IgD-negative memory B cell (primary cell): Measurements from ENCODE around the gene YLPM1. TPM values are rescaled to one million over a fixed set of nuclear protein-coding genes. Genes with fewer than 3 reads are reported as not detected.

Experiments
- H3K27ac Mint-ChIP-seq, 3 donors: one replicate each; pipeline ENCODE4 v1.8.0; 2020 to 2022; ENCODE audit warnings: mild to moderate bottlenecking in 3 of 3, mixed read lengths in 3 of 3, moderate library complexity in 1 of 3
- H3K27me3 Mint-ChIP-seq: one replicate; pipeline ENCODE4 v1.8.0; 2021; ENCODE audit warnings: mixed read lengths
- H3K36me3 Mint-ChIP-seq: one replicate; pipeline ENCODE4 v1.8.0; 2020; ENCODE audit warnings: mild to moderate bottlenecking, mixed read lengths
- H3K4me1 Mint-ChIP-seq, 3 donors: one replicate each; pipeline ENCODE4 v1.8.0; 2020 to 2022; ENCODE audit warnings: mixed read lengths in 3 of 3, mild to moderate bottlenecking in 1 of 3
- H3K4me3 Mint-ChIP-seq, 4 donors: one replicate each; pipeline ENCODE4 v1.8.0; 2020 to 2022; ENCODE audit warnings: mild to moderate bottlenecking in 4 of 4, mixed read lengths in 4 of 4, moderate library complexity in 3 of 4
- H3K9me3 Mint-ChIP-seq, 3 donors: one replicate each; pipeline ENCODE4 v1.8.0; 2020 to 2021; ENCODE audit warnings: mixed read lengths in 3 of 3, mild to moderate bottlenecking in 1 of 3
- polyA plus RNA-seq: library from polyadenylated mRNA; unstranded; fragments of 300-500 nt; fragmentation: Illumina TruSeq; gene quantifications from one replicate; pipeline ENCODE4 v1.2.3, GENCODE V29; 2021

The YLPM1 gene
- polyA plus RNA-seq, 1 donor from 2014 or later, result 15.6 TPM

GRCh38 chr14:74763803-74764531, 851 bp downstream of the YLPM1 start:
- Mint-ChIP-seq H3K36me3 (no peaks in the 10 kb centered on the region), H3K4me1 (peaks cover 40 to 45% (median 45%) of the 10 kb centered on the region in 3 donors), H3K27me3 (no peaks in the 10 kb centered on the region), H3K9me3 (no peaks in the 10 kb centered on the region), H3K27ac (peak overlapping the region; percentile 21 to 97 (median 43)), H3K4me3 (peak overlapping the region; percentile 85 to 97 (median 93))

- H3K27ac Mint-ChIP-seq, result peak overlapping the region; percentile 2 to 43 (median 20)
- H3K4me3 Mint-ChIP-seq, result peak overlapping the region; percentile 52 to 96 (median 88)
- H3K9me3 Mint-ChIP-seq, result no peaks in the 10 kb centered on the region
- H3K36me3 Mint-ChIP-seq, result peaks cover 2% of the 10 kb centered on the region
- no peaks in the 10 kb centered on the region for H3K27me3 Mint-ChIP-seq
- H3K4me1 Mint-ChIP-seq, result peaks cover 44 to 47% (median 46%) of the 10 kb centered on the region in 3 donors
Observed at GRCh38 chr14:74765721-74766120, 2.6 kb downstream of the YLPM1 start.

- Mint-ChIP-seq H3K4me1 (peaks cover 28 to 35% (median 34%) of the 10 kb centered on the region in 3 donors), H3K4me3 (no peak overlapping the region), H3K36me3 (peaks cover 5% of the 10 kb centered on the region), H3K9me3 (no peaks in the 10 kb centered on the region), H3K27ac (peak overlapping the region in 1 of 3 donors; percentile 28), H3K27me3 (no peaks in the 10 kb centered on the region)
Observed at GRCh38 chr14:74771399-74771798, 8.3 kb downstream of the YLPM1 start.

- peaks cover 9% of the 10 kb centered on the region for H3K36me3 Mint-ChIP-seq
- no peak overlapping the region for H3K4me3 Mint-ChIP-seq
- H3K9me3 Mint-ChIP-seq, result no peaks in the 10 kb centered on the region
- H3K27ac Mint-ChIP-seq, result peak overlapping the region in 2 of 3 donors; percentile 78 to 82
- H3K4me1 Mint-ChIP-seq, result peaks cover 0 to 5% (median 5%) of the 10 kb centered on the region in 3 donors
- no peaks in the 10 kb centered on the region for H3K27me3 Mint-ChIP-seq
Observed at GRCh38 chr14:74784634-74785033, 21.5 kb downstream of the YLPM1 start.

- no peaks in the 10 kb centered on the region for H3K27me3 Mint-ChIP-seq
- H3K4me3 Mint-ChIP-seq, result no peak overlapping the region
Observed at GRCh38 chr14:74785056-74785613, 22.0 kb downstream of the YLPM1 start.

GRCh38 chr14:74786796-74787315, 23.7 kb downstream of the YLPM1 start:
- Mint-ChIP-seq H3K27ac (peak overlapping the region in 1 of 3 donors; percentile 37), H3K4me3 (no peak overlapping the region), H3K36me3 (peaks cover 5% of the 10 kb centered on the region), H3K27me3 (no peaks in the 10 kb centered on the region), H3K9me3 (no peaks in the 10 kb centered on the region), H3K4me1 (peaks cover under 1 to 7% (median 7%) of the 10 kb centered on the region in 3 donors)

More at GRCh38 chr14:74785056-74785613, 22.0 kb downstream of the YLPM1 start:
- peaks cover 9% of the 10 kb centered on the region for H3K36me3 Mint-ChIP-seq
- peak overlapping the region in 2 of 3 donors; percentile 78 to 82 for H3K27ac Mint-ChIP-seq
- peaks cover 0 to 5% (median 5%) of the 10 kb centered on the region in 3 donors for H3K4me1 Mint-ChIP-seq
- no peaks in the 10 kb centered on the region for H3K9me3 Mint-ChIP-seq

GRCh38 chr14:74792249-74793039, 29.3 kb downstream of the YLPM1 start:
- Mint-ChIP-seq H3K4me1 (peaks cover 32 to 38% (median 35%) of the 10 kb centered on the region in 3 donors), H3K4me3 (peak overlapping the region; percentile 5 to 90 (median 58)), H3K9me3 (no peaks in the 10 kb centered on the region), H3K27ac (peak overlapping the region; percentile 2 to 93 (median 72)), H3K36me3 (peaks cover 13% of the 10 kb centered on the region), H3K27me3 (no peaks in the 10 kb centered on the region)

GRCh38 chr14:74793506-74794155, 30.5 kb downstream of the YLPM1 start:
- Mint-ChIP-seq H3K27ac (peak overlapping the region in 2 of 3 donors; percentile 10 to 93), H3K4me3 (peak overlapping the region in 3 of 4 donors; percentile 5 to 90 (median 71)), H3K36me3 (peaks cover 10% of the 10 kb centered on the region), H3K4me1 (peaks cover 32 to 38% (median 35%) of the 10 kb centered on the region in 3 donors), H3K9me3 (no peaks in the 10 kb centered on the region), H3K27me3 (no peaks in the 10 kb centered on the region)

GRCh38 chr14:74794947-74795346, 31.8 kb downstream of the YLPM1 start:
- Mint-ChIP-seq H3K9me3 (no peaks in the 10 kb centered on the region), H3K4me1 (peaks cover 33 to 38% (median 37%) of the 10 kb centered on the region in 3 donors), H3K27ac (no peak overlapping the region), H3K36me3 (peaks cover 8% of the 10 kb centered on the region), H3K4me3 (no peak overlapping the region), H3K27me3 (no peaks in the 10 kb centered on the region)

GRCh38 chr14:74799765-74800164, 36.6 kb downstream of the YLPM1 start:
- Mint-ChIP-seq H3K27me3 (no peaks in the 10 kb centered on the region), H3K4me3 (no peak overlapping the region), H3K36me3 (peaks cover 3% of the 10 kb centered on the region), H3K27ac (no peak overlapping the region), H3K4me1 (peaks cover 6 to 15% (median 9%) of the 10 kb centered on the region in 3 donors), H3K9me3 (no peaks in the 10 kb centered on the region)

GRCh38 chr14:74800780-74801179, 37.7 kb downstream of the YLPM1 start:
- Mint-ChIP-seq H3K4me3 (no peak overlapping the region), H3K27ac (no peak overlapping the region), H3K36me3 (no peaks in the 10 kb centered on the region), H3K27me3 (no peaks in the 10 kb centered on the region), H3K9me3 (no peaks in the 10 kb centered on the region), H3K4me1 (peaks cover 0 to 15% (median 0%) of the 10 kb centered on the region in 3 donors)

- Mint-ChIP-seq H3K9me3 (no peaks in the 10 kb centered on the region), H3K4me3 (no peak overlapping the region), H3K27ac (no peak overlapping the region), H3K27me3 (no peaks in the 10 kb centered on the region), H3K4me1 (peaks cover 0 to 12% (median 0%) of the 10 kb centered on the region in 3 donors), H3K36me3 (no peaks in the 10 kb centered on the region)
Observed at GRCh38 chr14:74801396-74801795, 38.3 kb downstream of the YLPM1 start.

- Mint-ChIP-seq H3K27ac (no peak overlapping the region), H3K9me3 (no peaks in the 10 kb centered on the region), H3K4me3 (no peak overlapping the region), H3K36me3 (peaks cover 1% of the 10 kb centered on the region), H3K4me1 (peaks cover 0 to 8% (median 0%) of the 10 kb centered on the region in 3 donors), H3K27me3 (no peaks in the 10 kb centered on the region)
Observed at GRCh38 chr14:74804219-74804825, 41.2 kb downstream of the YLPM1 start.
